ENCODE results near the gene IL1RL1.

IL1RL1 gene

GRCh38 chr2:102355526-102356380 is 44.4 kb downstream of the IL1RL1 start, which contains the start of gene IL18R1:
IL18R1 (plus strand) TSS chr2:102355796; CDS start chr2:102362661, 6,865 bp downstream.
- no peak within 1 kb of the TSS for H3K23ac ChIP-seq (ENCODE audit: low read depth, low read length, poor library complexity)
- H3K27me3 ChIP-seq (ENCODE audit: control insufficient read depth in 3 of 3, insufficient read depth in 3 of 3, low read depth in 1 of 3, low read length in 3 of 3): peaks cover 0 to 22% (median 12%) of the 10 kb centered on the region in 3 experiments
- WGBS, 2 donors (ENCODE audit: extremely low coverage in 2 of 2, insufficient read length in 2 of 2, insufficient replicate concordance in 1 of 2): no CpG with 5 or more reads among the region's 69 CpGs
- no peak within 1 kb of the TSS for H2BK12ac ChIP-seq (ENCODE audit: low read length)
- peak within 1 kb of the TSS; percentile 82 for H3K14ac ChIP-seq (ENCODE audit: low read length)
- no peaks in the 10 kb centered on the region for H3K4me1 ChIP-seq (ENCODE audit: control insufficient read depth in 2 of 2, insufficient read depth in 1 of 2, low read depth in 1 of 2, low read length in 2 of 2)
- H2AK5ac ChIP-seq (ENCODE audit: low read depth, low read length): no peak within 1 kb of the TSS
- H3K9ac ChIP-seq (ENCODE audit: low read depth, low read length, poor library complexity): no peak within 1 kb of the TSS
- H3K36me3 ChIP-seq (replicated peaks in 1 of 2; ENCODE audit: control insufficient read depth in 2 of 2, insufficient read depth in 2 of 2, low read length in 2 of 2): no peaks in the 10 kb centered on the region
- no peak within 1 kb of the TSS for H3K4ac ChIP-seq (ENCODE audit: low read length)
- peak within 1 kb of the TSS; percentile 94 for H3K18ac ChIP-seq (ENCODE audit: low read length)
- peak within 1 kb of the TSS; percentile 26 for H2BK15ac ChIP-seq (ENCODE audit: low read length)
- no peak within 1 kb of the TSS for H4K91ac ChIP-seq (ENCODE audit: low read depth, low read length, poor library complexity)
- no peak within 1 kb of the TSS for H2BK5ac ChIP-seq (ENCODE audit: low read length)
- H3K4me2 ChIP-seq (ENCODE audit: insufficient read depth, low read length, poor library complexity, severe bottlenecking): peak within 1 kb of the TSS; percentile 80
- H3K4me3 ChIP-seq (ENCODE audit: low read length in 2 of 2): peak within 1 kb of the TSS; percentile 42 to 89
- peak within 1 kb of the TSS; percentile 43 for H4K8ac ChIP-seq (ENCODE audit: low read depth, low read length)
- peaks cover 2% of the 10 kb centered on the region for H3K79me1 ChIP-seq (ENCODE audit: low read depth, low read length)
- no peak within 1 kb of the TSS for H3K27ac ChIP-seq (replicated peaks; ENCODE audit: low read length)
- H3K9me3 ChIP-seq (replicated peaks in 1 of 2; ENCODE audit: control insufficient read depth in 2 of 2, insufficient read depth in 1 of 2, low read depth in 1 of 2, low read length in 2 of 2): no peaks in the 10 kb centered on the region
- no peak within 1 kb of the TSS for H2BK120ac ChIP-seq (ENCODE audit: low read depth, low read length)
- H2AFZ ChIP-seq (ENCODE audit: low read length): peak within 1 kb of the TSS; percentile 98
- DNase-seq (ENCODE audit: low spot score): peak; percentile 69

- H2BK12ac ChIP-seq (ENCODE audit: low read length): no peak overlapping the region
- H2BK15ac ChIP-seq (ENCODE audit: low read length): no peak overlapping the region
- no peaks in the 10 kb centered on the region for H3K9me3 ChIP-seq (replicated peaks in 1 of 2; ENCODE audit: control insufficient read depth in 2 of 2, insufficient read depth in 1 of 2, low read depth in 1 of 2, low read length in 2 of 2)
- H3K79me1 ChIP-seq (ENCODE audit: low read depth, low read length): peaks cover 2% of the 10 kb centered on the region
- H2BK5ac ChIP-seq (ENCODE audit: low read length): no peak overlapping the region
- no peak overlapping the region for H2AK5ac ChIP-seq (ENCODE audit: low read depth, low read length)
- peaks cover 0 to 22% (median 12%) of the 10 kb centered on the region in 3 experiments for H3K27me3 ChIP-seq (ENCODE audit: control insufficient read depth in 3 of 3, insufficient read depth in 3 of 3, low read depth in 1 of 3, low read length in 3 of 3)
- no peak overlapping the region for H3K23ac ChIP-seq (ENCODE audit: low read depth, low read length, poor library complexity)
- peak overlapping the region; percentile 98 for H2AFZ ChIP-seq (ENCODE audit: low read length)
- no peak for DNase-seq (ENCODE audit: low spot score)
- no peaks in the 10 kb centered on the region for H3K4me1 ChIP-seq (ENCODE audit: control insufficient read depth in 2 of 2, insufficient read depth in 1 of 2, low read depth in 1 of 2, low read length in 2 of 2)
- H3K9ac ChIP-seq (ENCODE audit: low read depth, low read length, poor library complexity): no peak overlapping the region
- H3K36me3 ChIP-seq (replicated peaks in 1 of 2; ENCODE audit: control insufficient read depth in 2 of 2, insufficient read depth in 2 of 2, low read length in 2 of 2): no peaks in the 10 kb centered on the region
- WGBS, 2 donors (ENCODE audit: extremely low coverage in 2 of 2, insufficient read length in 2 of 2, insufficient replicate concordance in 1 of 2): no CpG with 5 or more reads among the region's 7 CpGs
- no peak overlapping the region for H4K8ac ChIP-seq (ENCODE audit: low read depth, low read length)
- no peak overlapping the region for H3K4ac ChIP-seq (ENCODE audit: low read length)
- H3K14ac ChIP-seq (ENCODE audit: low read length): no peak overlapping the region
- no peak overlapping the region for H4K91ac ChIP-seq (ENCODE audit: low read depth, low read length, poor library complexity)
- H3K4me2 ChIP-seq (ENCODE audit: insufficient read depth, low read length, poor library complexity, severe bottlenecking): peak overlapping the region; percentile 80
- H2BK120ac ChIP-seq (ENCODE audit: low read depth, low read length): no peak overlapping the region
- H3K18ac ChIP-seq (ENCODE audit: low read length): peak overlapping the region; percentile 38
- no peak overlapping the region for H3K27ac ChIP-seq (replicated peaks; ENCODE audit: low read length)
- peak overlapping the region in 1 of 2 donors; percentile 89 for H3K4me3 ChIP-seq (ENCODE audit: low read length in 2 of 2)
Observed at GRCh38 chr2:102356381-102356712, 45.0 kb downstream of the IL1RL1 start.

- Histone ChIP-seq H3K4me3 (ENCODE audit: low read length in 2 of 2) (no peak overlapping the region), H3K4ac (ENCODE audit: low read length) (no peak overlapping the region)
Observed at GRCh38 chr2:102356741-102357140, 45.4 kb downstream of the IL1RL1 start.

GRCh38 chr2:102357937-102358336 is 46.6 kb downstream of the IL1RL1 start:
- no CpG with 5 or more reads among the region's 2 CpGs for WGBS, 2 donors (ENCODE audit: extremely low coverage in 2 of 2, insufficient read length in 2 of 2, insufficient replicate concordance in 1 of 2)
- H2BK15ac ChIP-seq (ENCODE audit: low read length): no peak overlapping the region
- H2BK12ac ChIP-seq (ENCODE audit: low read length): no peak overlapping the region
- no peak for DNase-seq (ENCODE audit: low spot score)
- H3K9ac ChIP-seq (ENCODE audit: low read depth, low read length, poor library complexity): no peak overlapping the region
- H3K23ac ChIP-seq (ENCODE audit: low read depth, low read length, poor library complexity): no peak overlapping the region
- no peak overlapping the region for H3K4ac ChIP-seq (ENCODE audit: low read length)
- H3K4me2 ChIP-seq (ENCODE audit: insufficient read depth, low read length, poor library complexity, severe bottlenecking): no peak overlapping the region
- no peak overlapping the region for H2BK5ac ChIP-seq (ENCODE audit: low read length)
- H3K14ac ChIP-seq (ENCODE audit: low read length): no peak overlapping the region
- H2AK5ac ChIP-seq (ENCODE audit: low read depth, low read length): no peak overlapping the region
- no peak overlapping the region for H4K91ac ChIP-seq (ENCODE audit: low read depth, low read length, poor library complexity)
- peaks cover 2% of the 10 kb centered on the region for H3K79me1 ChIP-seq (ENCODE audit: low read depth, low read length)
- no peak overlapping the region for H3K4me3 ChIP-seq (ENCODE audit: low read length in 2 of 2)
- no peak overlapping the region for H2BK120ac ChIP-seq (ENCODE audit: low read depth, low read length)
- H3K9me3 ChIP-seq (replicated peaks in 1 of 2; ENCODE audit: control insufficient read depth in 2 of 2, insufficient read depth in 1 of 2, low read depth in 1 of 2, low read length in 2 of 2): no peaks in the 10 kb centered on the region
- peaks cover 0 to 22% (median 12%) of the 10 kb centered on the region in 3 experiments for H3K27me3 ChIP-seq (ENCODE audit: control insufficient read depth in 3 of 3, insufficient read depth in 3 of 3, low read depth in 1 of 3, low read length in 3 of 3)
- no peak overlapping the region for H3K27ac ChIP-seq (replicated peaks; ENCODE audit: low read length)
- H3K36me3 ChIP-seq (replicated peaks in 1 of 2; ENCODE audit: control insufficient read depth in 2 of 2, insufficient read depth in 2 of 2, low read length in 2 of 2): no peaks in the 10 kb centered on the region
- no peaks in the 10 kb centered on the region for H3K4me1 ChIP-seq (ENCODE audit: control insufficient read depth in 2 of 2, insufficient read depth in 1 of 2, low read depth in 1 of 2, low read length in 2 of 2)
- H2AFZ ChIP-seq (ENCODE audit: low read length): no peak overlapping the region
- no peak overlapping the region for H4K8ac ChIP-seq (ENCODE audit: low read depth, low read length)
- H3K18ac ChIP-seq (ENCODE audit: low read length): no peak overlapping the region

More at GRCh38 chr2:102356741-102357140, 45.4 kb downstream of the IL1RL1 start:
- H2BK120ac ChIP-seq (ENCODE audit: low read depth, low read length): no peak overlapping the region
- H3K9me3 ChIP-seq (replicated peaks in 1 of 2; ENCODE audit: control insufficient read depth in 2 of 2, insufficient read depth in 1 of 2, low read depth in 1 of 2, low read length in 2 of 2): no peaks in the 10 kb centered on the region
- no peak overlapping the region for H2AFZ ChIP-seq (ENCODE audit: low read length)
- no peak overlapping the region for H3K14ac ChIP-seq (ENCODE audit: low read length)
- H3K79me1 ChIP-seq (ENCODE audit: low read depth, low read length): peaks cover 2% of the 10 kb centered on the region
- peaks cover 0 to 22% (median 12%) of the 10 kb centered on the region in 3 experiments for H3K27me3 ChIP-seq (ENCODE audit: control insufficient read depth in 3 of 3, insufficient read depth in 3 of 3, low read depth in 1 of 3, low read length in 3 of 3)
- no peak overlapping the region for H3K18ac ChIP-seq (ENCODE audit: low read length)
- no peak overlapping the region for H3K9ac ChIP-seq (ENCODE audit: low read depth, low read length, poor library complexity)
- H3K36me3 ChIP-seq (replicated peaks in 1 of 2; ENCODE audit: control insufficient read depth in 2 of 2, insufficient read depth in 2 of 2, low read length in 2 of 2): no peaks in the 10 kb centered on the region
- no peak overlapping the region for H2BK12ac ChIP-seq (ENCODE audit: low read length)
- H2BK5ac ChIP-seq (ENCODE audit: low read length): no peak overlapping the region
- H3K4me2 ChIP-seq (ENCODE audit: insufficient read depth, low read length, poor library complexity, severe bottlenecking): no peak overlapping the region
- no peak overlapping the region for H2AK5ac ChIP-seq (ENCODE audit: low read depth, low read length)
- H3K23ac ChIP-seq (ENCODE audit: low read depth, low read length, poor library complexity): no peak overlapping the region
- H4K8ac ChIP-seq (ENCODE audit: low read depth, low read length): no peak overlapping the region
- H3K4me1 ChIP-seq (ENCODE audit: control insufficient read depth in 2 of 2, insufficient read depth in 1 of 2, low read depth in 1 of 2, low read length in 2 of 2): no peaks in the 10 kb centered on the region
- no peak overlapping the region for H3K27ac ChIP-seq (replicated peaks; ENCODE audit: low read length)
- no peak for DNase-seq (ENCODE audit: low spot score)
- WGBS, 2 donors (ENCODE audit: extremely low coverage in 2 of 2, insufficient read length in 2 of 2, insufficient replicate concordance in 1 of 2): no CpG with 5 or more reads among the region's 2 CpGs
- H2BK15ac ChIP-seq (ENCODE audit: low read length): no peak overlapping the region
- no peak overlapping the region for H4K91ac ChIP-seq (ENCODE audit: low read depth, low read length, poor library complexity)

Data from neuronal stem cell (in vitro differentiated cells).